Kidney (tissue), 14 donors: Measurements from ENCODE around the gene NPR2. TPM values are rescaled to one million over a fixed set of nuclear protein-coding genes. Genes with fewer than 3 reads are reported as not detected.
A peak's percentile ranks its signal among the peaks of the same experiment; 100 is the strongest.

Source experiments
- DNase-seq, 5 donors: peaks; one replicate each; pipeline ENCODE4 v3.0.0-alpha.2; 2013 to 2020
- FAIRE-seq: peaks from 2 replicates; lab custom pipeline; 2012; peaks lifted over from hg19 to GRCh38; lab: Jason Lieb, UNC
- H3K27ac ChIP-seq, 2 donors: one replicate each; pipeline ENCODE4 v1.7.0; 2013; ENCODE audit warnings: low read depth in 2 of 2, low read length in 2 of 2, inconsistent platforms in 1 of 2
- H3K27me3 ChIP-seq: one replicate; pipeline ENCODE4 v1.7.1; 2013; ENCODE audit warnings: low read length, inconsistent platforms; ENCODE audit not compliant: control insufficient read depth, insufficient read depth
- H3K36me3 ChIP-seq, 3 donors: one replicate each; pipeline versions ENCODE4 v1.7.0 to v1.7.1; 2013; ENCODE audit warnings: low read length in 3 of 3, control low read depth in 1 of 3, inconsistent platforms in 1 of 3; ENCODE audit not compliant: insufficient read depth in 3 of 3, control insufficient read depth in 2 of 3
- H3K4me1 ChIP-seq, 3 donors: one replicate each; pipeline versions ENCODE4 v1.7.0 to v1.7.1; 2013; ENCODE audit warnings: low read length in 3 of 3, inconsistent platforms in 1 of 3, low read depth in 1 of 3; ENCODE audit not compliant: control insufficient read depth in 2 of 3, insufficient read depth in 2 of 3
- H3K4me3 ChIP-seq, 3 donors: one replicate each; pipeline versions ENCODE4 v1.7.0 to v1.8.1; 2013; ENCODE audit warnings: low read length in 3 of 3, control low read depth in 1 of 3, inconsistent platforms in 1 of 3
- H3K9ac ChIP-seq, 3 donors: one replicate each; pipeline versions ENCODE4 v1.7.0 to v1.7.1; 2013; ENCODE audit warnings: low read length in 3 of 3, control low read depth in 1 of 3, inconsistent platforms in 1 of 3
- H3K9me3 ChIP-seq, 3 donors: one replicate each; pipeline versions ENCODE4 v1.7.0 to v1.7.1; 2013; ENCODE audit warnings: low read length in 3 of 3, control low read depth in 1 of 3, inconsistent platforms in 1 of 3; ENCODE audit not compliant: control insufficient read depth in 2 of 3, insufficient read depth in 1 of 3
- CTCF ChIP-seq: IDR thresholded peaks from 3 replicates; pipeline ENCODE4 v1.5.1; 2012; ENCODE audit warnings: mild to moderate bottlenecking, moderate library complexity, borderline replicate concordance; ENCODE audit not compliant: insufficient read depth; ENCODE audit errors: extremely low read depth
- intact Hi-C: fragments of 100-400 bp; cut with DNase I; formaldehyde crosslinking; loops from one replicate; pipeline ENCODE4 v1.11.1; 2022
- polyA plus RNA-seq: library from polyadenylated mRNA; stranded (reverse); fragments of 350-450 nt; fragmentation: Illumina TruSeq; extraction: RNeasy Lipid Tissue Mini Kit (QIAGEN cat#74804); gene quantifications from one replicate; pipeline ENCODE4 v1.2.3, GENCODE V29; 2014; ENCODE audit warnings: low read depth, low replicate concordance; ENCODE audit not compliant: insufficient read depth
- total RNA-seq: library from RNA; stranded (reverse); fragmentation: NEBNext Ultra II Directional; extraction: Animal tissue kit (Norgen Biotek cat#: 25700); gene quantifications from one replicate; pipeline ENCODE4 v1.2.1, GENCODE V29; 2021
- donor health status: control.
- donor health status: control.
- donor health status: control.
- donor health status: control.
- donor health status: control.
- donor health status: DM: yes; HTN: yes; CAD: no.
- donor health status: Normal renal cell carcinoma (clear cell type).

Gene NPR2
- total and polyA plus RNA-seq, 2 donors from 2014 or later, result 11.4 to 17.0 TPM

- Histone ChIP-seq H3K36me3 (peaks cover 0 to 7% (median 6%) of the 10 kb centered on the region in 3 donors), H3K27me3 (no peaks in the 10 kb centered on the region), H3K9ac (no peak overlapping the region), H3K27ac (peak overlapping the region in 1 of 2 donors; percentile 30), H3K4me3 (no peak overlapping the region), H3K9me3 (no peaks in the 10 kb centered on the region), H3K4me1 (peaks cover 0 to 11% (median 4%) of the 10 kb centered on the region in 3 donors)
- intact Hi-C loops, result no loop called here
- peak in 2 of 5 donors; percentile 16 to 33 for DNase-seq
- TF ChIP-seq CTCF, result no peak
- no peak for FAIRE-seq
Observed at GRCh38 chr9:35758475-35759050, 32.8 kb upstream of the NPR2 start.

GRCh38 chr9:35759795-35760194 is 31.6 kb upstream of the NPR2 start:
- H3K36me3 ChIP-seq, result no peaks in the 10 kb centered on the region
- H3K9me3 ChIP-seq, result no peaks in the 10 kb centered on the region
- no peaks in the 10 kb centered on the region for H3K27me3 ChIP-seq
- no peak overlapping the region for H3K4me3 ChIP-seq
- TF ChIP-seq CTCF, result no peak
- no peak overlapping the region for H3K27ac ChIP-seq
- FAIRE-seq (no peak), DNase-seq (no peak)
- H3K9ac ChIP-seq, result no peak overlapping the region
- intact Hi-C loops, result no loop called here
- H3K4me1 ChIP-seq, result peaks cover 0 to 11% (median 4%) of the 10 kb centered on the region in 3 donors

GRCh38 chr9:35760651-35761050 is 30.7 kb upstream of the NPR2 start:
- H3K9ac ChIP-seq, result no peak overlapping the region
- H3K4me3 ChIP-seq, result no peak overlapping the region
- intact Hi-C loops, result no loop called here
- H3K27ac ChIP-seq, result no peak overlapping the region
- H3K4me1 ChIP-seq, result peaks cover 0 to 11% (median 4%) of the 10 kb centered on the region in 3 donors
- peak in 3 of 5 donors; percentile 48 to 72 (median 59) for DNase-seq
- no peak for FAIRE-seq
- no peaks in the 10 kb centered on the region for H3K27me3 ChIP-seq
- no peak for TF ChIP-seq CTCF
- H3K36me3 ChIP-seq, result no peaks in the 10 kb centered on the region
- no peaks in the 10 kb centered on the region for H3K9me3 ChIP-seq

GRCh38 chr9:35763181-35763580 is 28.2 kb upstream of the NPR2 start:
- no peak for FAIRE-seq
- TF ChIP-seq CTCF, result no peak
- Histone ChIP-seq H3K4me1 (no peaks in the 10 kb centered on the region), H3K36me3 (no peaks in the 10 kb centered on the region), H3K4me3 (no peak overlapping the region), H3K9me3 (no peaks in the 10 kb centered on the region), H3K9ac (no peak overlapping the region), H3K27me3 (no peaks in the 10 kb centered on the region), H3K27ac (no peak overlapping the region)
- DNase-seq, result no peak
- intact Hi-C loops, result no loop called here
